HepG2 (cell line): Measurements from ENCODE around the gene HS3ST3B1.

Experiments used
- CTCF ChIP-seq: sonication (generic); formaldehyde crosslinking; IDR thresholded peaks from 2 replicates; pipeline ENCODE4 v1.5.0; 2020; ENCODE audit warnings: mild to moderate bottlenecking, missing genetic modification reagents, moderate library complexity
- EP300 ChIP-seq, 3 experiments: sonication (generic) in 1 of 3; formaldehyde crosslinking in 1 of 3; IDR thresholded peaks; 2 replicates each; pipeline versions ENCODE4 v1.5.1 to v1.6.1; 2011 to 2020; ENCODE audit warnings: low read depth in 2 of 3, low read length in 2 of 3, borderline replicate concordance in 1 of 3, improper control_type of control experiment in 1 of 3, mild to moderate bottlenecking in 1 of 3, missing genetic modification reagents in 1 of 3, moderate library complexity in 1 of 3
- EZH2 ChIP-seq: conservative IDR thresholded peaks from 2 replicates; pipeline ENCODE4 v1.6.1; 2012; ENCODE audit warnings: mild to moderate bottlenecking, low read depth, low read length, moderate library complexity
- MATR3 ChIP-seq: sonication (generic); formaldehyde crosslinking; IDR thresholded peaks from 2 replicates; pipeline ENCODE4 v1.4.0; 2020; ENCODE audit warnings: missing genetic modification reagents
- NONO ChIP-seq, 2 experiments: fragments of 450-650 bp in 1 of 2; sonication (generic) in 1 of 2; formaldehyde crosslinking in 1 of 2; IDR thresholded peaks in 1 of 2; conservative IDR thresholded peaks in 1 of 2; 2 replicates each; pipeline versions ENCODE4 v1.6.1 to v1.8.0; 2017 to 2022; ENCODE audit warnings: mild to moderate bottlenecking in 1 of 2, missing genetic modification reagents in 1 of 2, moderate library complexity in 1 of 2
- POLR2A ChIP-seq, 2 experiments: IDR thresholded peaks; 2 replicates each; pipeline ENCODE4 v1.6.1; 2011; ENCODE audit warnings: low read depth in 2 of 2, low read length in 2 of 2, mild to moderate bottlenecking in 1 of 2, moderate library complexity in 1 of 2; ENCODE audit not compliant: insufficient read depth in 1 of 2
- SUZ12 ChIP-seq: fragments of 150-350 bp; IDR thresholded peaks from 2 replicates; pipeline ENCODE4 v1.6.1; 2014; ENCODE audit warnings: low read depth, low read length
- TAF1 ChIP-seq: sonication (generic); formaldehyde crosslinking; IDR thresholded peaks from 2 replicates; pipeline ENCODE4 v1.4.0; 2020; ENCODE audit warnings: missing genetic modification reagents
- ZNF121 ChIP-seq: sonication (generic); formaldehyde crosslinking; IDR thresholded peaks from 2 replicates; pipeline ENCODE4 v1.5.0; 2020; ENCODE audit warnings: mild to moderate bottlenecking, missing genetic modification reagents
- ZNF24 ChIP-seq: fragments of 450-650 bp; IDR thresholded peaks from 2 replicates; pipeline ENCODE4 v1.6.1; 2017; ENCODE audit warnings: antibody characterized with exemption, mild to moderate bottlenecking
- TF ChIP-seq, protein P1 (sequence below), 2 experiments: sonication (generic) in 1 of 2; formaldehyde crosslinking in 1 of 2; IDR thresholded peaks; 2 replicates each; pipeline versions ENCODE4 v1.5.1 to v1.6.1; 2011 to 2020; ENCODE audit warnings: borderline replicate concordance in 1 of 2, low read depth in 1 of 2, low read length in 1 of 2, mild to moderate bottlenecking in 1 of 2, missing genetic modification reagents in 1 of 2, moderate library complexity in 1 of 2

- no peak for TF ChIP-seq ZNF121 (CRISPR knock-in tag)
- TF ChIP-seq CTCF (CRISPR knock-in tag), result no peak
- TF ChIP-seq EP300 (IDR thresholded peaks at IDR 0.05; ENCODE audit: low read depth in 2 of 2, low read length in 2 of 2), result no peak
- no peak for TF ChIP-seq EP300 (CRISPR knock-in tag; IDR thresholded peaks at IDR 0.05; ENCODE audit: borderline replicate concordance)
- no peak for TF ChIP-seq EZH2
- TF ChIP-seq ZNF24, result no peak
- TF ChIP-seq NONO (IDR thresholded peaks at IDR 0.05), result no peak
- TF ChIP-seq NONO (CRISPR knock-in tag; conservative IDR thresholded peaks at IDR 0.05), result no peak
- TF ChIP-seq, protein P1, sequence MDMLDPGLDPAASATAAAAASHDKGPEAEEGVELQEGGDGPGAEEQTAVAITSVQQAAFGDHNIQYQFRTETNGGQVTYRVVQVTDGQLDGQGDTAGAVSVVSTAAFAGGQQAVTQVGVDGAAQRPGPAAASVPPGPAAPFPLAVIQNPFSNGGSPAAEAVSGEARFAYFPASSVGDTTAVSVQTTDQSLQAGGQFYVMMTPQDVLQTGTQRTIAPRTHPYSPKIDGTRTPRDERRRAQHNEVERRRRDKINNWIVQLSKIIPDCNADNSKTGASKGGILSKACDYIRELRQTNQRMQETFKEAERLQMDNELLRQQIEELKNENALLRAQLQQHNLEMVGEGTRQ (IDR thresholded peaks at IDR 0.05; ENCODE audit: low read depth, low read length), result no peak
- TF ChIP-seq, protein P1 (CRISPR knock-in tag; IDR thresholded peaks at IDR 0.05; ENCODE audit: borderline replicate concordance), result no peak
- TF ChIP-seq TAF1 (CRISPR knock-in tag), result no peak
- TF ChIP-seq MATR3 (CRISPR knock-in tag), result no peak
- TF ChIP-seq POLR2A (IDR thresholded peaks at IDR 0.05; ENCODE audit: insufficient read depth in 1 of 2, low read depth in 2 of 2, low read length in 2 of 2), result no peak
- no peak for TF ChIP-seq SUZ12
These were observed 45.9 kb downstream of the HS3ST3B1 start for GRCh38 chr17:14346801-14347200.
